CD4-positive, alpha-beta T cell treated with Interleukin-1 beta for 1 hour (primary cell): ENCODE data around the gene CFAP141.
A peak's percentile ranks its signal among the peaks of the same experiment; 100 is the strongest.
"Not testable (repeated sequence)": the region's sequence is repeated elsewhere in the genome, so short reads cannot be mapped to it uniquely, and the experiment has no call there.

Experiments used
- DNase-seq, 2 donors: peaks; one replicate each; pipeline ENCODE4 v3.0.0-alpha.2; 2020 to 2022

CFAP141 gene

DNA sequence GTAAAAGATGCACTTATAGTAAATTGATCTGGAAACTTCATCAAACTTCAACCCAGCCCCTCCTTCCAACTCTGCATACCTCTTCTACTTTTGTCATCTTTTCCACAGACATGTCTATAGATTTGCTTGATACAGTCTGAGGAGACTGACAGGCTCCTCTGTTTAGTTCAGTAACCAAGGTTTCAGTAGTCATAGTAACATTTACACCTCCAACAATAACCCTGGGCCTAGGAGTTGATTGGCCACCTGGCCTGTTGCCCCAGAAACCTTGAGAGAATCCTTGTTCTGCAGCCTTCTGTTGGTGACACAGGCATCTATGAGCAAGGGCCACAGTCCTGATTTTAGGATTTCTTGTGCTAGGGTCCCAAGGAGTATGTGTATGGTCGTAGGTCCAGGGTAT, at the start of gene CFAP141:
Gene CFAP141 (minus strand): TSS at position 138 of the 400 bp plus-strand sequence. CDS start 26 bp downstream, at position 112.
- no peak for DNase-seq

DNA sequence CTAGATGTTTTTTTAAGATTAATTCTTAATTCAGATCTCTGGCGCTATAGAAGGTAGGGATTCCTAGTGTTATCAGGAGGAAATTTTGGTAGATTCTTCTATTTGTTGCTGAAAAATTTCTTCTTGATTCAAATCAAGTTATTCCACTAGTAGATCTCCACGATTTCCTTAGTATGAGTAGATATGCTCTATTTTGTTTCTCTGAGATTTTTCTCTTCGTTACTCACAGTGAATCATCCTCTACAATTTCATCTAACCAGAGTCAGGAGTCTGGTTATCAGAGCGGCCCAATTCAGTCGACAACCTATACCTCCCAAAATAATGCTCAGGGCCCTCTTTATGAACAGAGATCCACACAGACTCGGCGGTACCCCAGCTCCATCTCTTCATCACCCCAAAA, 47.5 kb upstream of the CFAP141 start:
- DNase-seq: no peak

DNA sequence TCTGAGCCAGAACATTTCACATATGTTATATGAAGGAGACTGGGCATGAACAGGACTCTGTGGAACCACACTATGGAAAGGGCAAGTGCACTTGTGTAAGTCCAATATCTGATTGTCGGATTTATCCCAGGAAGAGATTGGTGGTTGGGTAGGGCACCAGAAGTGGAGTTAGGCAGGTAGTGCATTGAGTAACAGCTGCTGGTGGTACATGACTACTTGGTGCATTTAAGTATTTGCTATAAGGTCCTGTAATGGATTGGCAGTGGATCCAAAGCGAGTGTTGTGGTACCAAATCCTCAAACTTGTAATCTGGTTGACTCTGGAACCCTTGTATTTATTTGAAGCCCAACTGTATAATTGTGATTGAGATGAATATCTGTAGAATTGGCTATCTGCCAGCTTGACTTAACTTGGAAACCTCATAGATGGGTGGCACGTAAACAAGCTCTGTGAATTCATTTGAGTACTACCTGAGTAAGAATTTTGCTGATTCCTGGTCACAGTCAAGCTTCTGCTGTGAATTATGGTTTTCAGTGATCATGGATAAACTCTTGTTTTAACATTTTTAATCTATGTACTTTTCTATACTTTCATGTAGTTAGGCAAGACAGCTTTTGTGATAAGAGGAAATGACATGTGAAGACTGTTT, 35.7 kb upstream of the CFAP141 start:
- no peak for DNase-seq

DNA sequence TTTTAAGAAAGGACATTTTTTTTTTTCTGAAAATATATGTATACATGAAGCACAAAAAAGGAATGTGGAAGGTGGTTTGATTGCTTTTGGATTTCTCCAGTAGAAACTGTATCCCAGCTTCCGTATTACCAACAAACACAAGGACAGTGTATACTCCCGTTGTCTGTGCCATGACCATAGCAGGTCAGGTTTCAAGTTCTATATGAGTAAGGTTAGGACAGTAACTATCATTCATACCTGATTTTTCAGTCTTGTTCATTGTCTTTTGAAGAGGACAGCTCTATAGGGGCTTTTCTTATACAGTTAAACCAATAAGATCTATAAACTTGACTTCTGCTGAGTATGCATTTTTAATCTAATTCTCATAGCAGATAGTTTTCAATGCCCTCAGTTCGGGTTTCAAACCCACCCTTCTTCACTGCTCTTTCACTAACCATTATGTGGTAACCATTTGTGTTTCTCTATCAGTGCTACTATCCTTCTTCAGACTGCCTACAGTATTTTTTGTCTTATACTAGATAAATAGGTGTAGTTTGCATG, 34.2 kb upstream of the CFAP141 start:
- no peak for DNase-seq

DNA sequence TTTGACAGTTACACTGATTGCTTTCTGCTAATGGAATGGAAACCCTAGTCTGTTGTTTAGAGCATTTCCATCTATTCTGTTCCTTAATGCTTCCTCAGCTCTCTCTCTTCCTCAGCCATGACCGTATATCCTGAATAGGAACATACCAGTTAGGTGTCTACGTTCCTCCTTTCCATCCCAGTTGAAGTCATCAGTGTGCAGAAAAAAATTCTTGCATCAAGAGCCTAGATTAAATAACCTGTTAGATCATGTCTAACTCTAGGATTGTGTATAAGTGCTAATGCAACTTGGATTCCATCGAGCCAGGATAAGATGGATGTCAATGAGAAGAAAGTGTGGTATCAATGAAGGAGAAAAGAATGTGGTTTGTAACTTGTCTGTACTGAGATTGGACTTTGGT, 33.4 kb upstream of the CFAP141 start:
- DNase-seq: no peak

DNA sequence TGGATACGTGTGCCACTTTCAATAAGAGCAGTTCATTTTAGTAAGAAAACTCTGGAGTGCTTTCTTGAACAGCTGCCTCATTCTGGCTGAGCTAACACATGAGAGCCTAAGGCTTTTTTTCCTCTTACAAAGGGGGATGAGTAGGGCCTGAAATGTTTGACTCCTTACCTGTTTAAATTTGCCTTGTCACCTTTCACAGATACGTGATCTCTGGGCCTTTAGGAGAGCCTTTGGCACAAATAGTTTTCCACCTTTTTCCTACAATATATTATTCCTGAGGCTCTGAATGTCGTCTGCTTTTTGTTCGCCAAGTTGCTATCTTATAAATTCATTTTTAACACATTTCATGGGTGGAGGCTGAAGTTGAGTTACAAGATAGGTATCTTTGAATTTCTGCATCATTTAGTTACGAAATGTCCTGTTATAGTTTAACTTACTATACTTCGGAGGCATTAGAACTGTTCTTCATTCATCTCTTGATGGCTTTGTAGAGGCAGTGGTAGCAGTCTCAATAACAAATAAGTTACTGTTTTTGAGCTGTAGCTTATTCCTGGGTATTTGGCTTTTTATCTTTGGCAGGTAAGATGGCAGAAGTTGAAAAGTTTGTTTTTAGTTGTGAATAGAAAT, 31.9 kb upstream of the CFAP141 start:
- DNase-seq: no peak

DNA sequence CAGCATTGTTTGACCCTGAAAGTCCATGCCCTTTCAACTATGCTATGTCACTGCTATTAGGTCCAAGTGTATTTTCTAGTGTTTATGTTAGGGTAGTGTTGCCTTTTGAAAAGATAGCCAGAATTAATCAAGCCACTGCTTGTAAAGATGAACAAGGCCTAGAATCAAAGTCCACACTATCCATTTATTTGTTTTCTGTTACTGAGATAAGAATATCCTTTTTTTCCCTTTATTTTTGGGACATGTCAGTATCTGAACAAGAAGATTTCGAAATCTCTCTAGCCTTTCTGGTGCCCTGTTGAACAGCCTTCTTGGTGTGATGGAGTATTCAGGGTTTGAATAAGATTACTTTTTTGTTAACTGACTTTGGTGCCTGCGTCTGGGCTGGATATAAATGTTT, 31.3 kb upstream of the CFAP141 start:
- no peak for DNase-seq

DNA sequence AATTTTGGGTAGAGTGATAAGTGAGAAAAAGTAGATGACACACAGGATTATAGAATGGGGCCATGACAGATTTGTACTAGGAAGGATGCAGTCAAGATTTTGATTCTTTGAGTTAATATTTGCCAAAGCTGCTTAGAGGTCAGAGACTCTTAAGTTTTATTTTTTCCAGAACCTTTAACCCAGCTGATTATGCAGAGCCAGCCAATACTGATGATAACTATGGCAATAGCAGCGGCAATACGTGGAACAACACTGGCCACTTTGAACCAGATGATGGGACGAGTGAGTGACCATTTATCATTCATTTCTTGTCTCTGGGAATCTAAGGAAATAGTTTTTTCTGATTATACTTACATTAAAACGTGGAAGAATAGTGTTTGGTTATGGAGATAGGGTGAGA, 30.7 kb upstream of the CFAP141 start:
- DNase-seq: no peak

DNA sequence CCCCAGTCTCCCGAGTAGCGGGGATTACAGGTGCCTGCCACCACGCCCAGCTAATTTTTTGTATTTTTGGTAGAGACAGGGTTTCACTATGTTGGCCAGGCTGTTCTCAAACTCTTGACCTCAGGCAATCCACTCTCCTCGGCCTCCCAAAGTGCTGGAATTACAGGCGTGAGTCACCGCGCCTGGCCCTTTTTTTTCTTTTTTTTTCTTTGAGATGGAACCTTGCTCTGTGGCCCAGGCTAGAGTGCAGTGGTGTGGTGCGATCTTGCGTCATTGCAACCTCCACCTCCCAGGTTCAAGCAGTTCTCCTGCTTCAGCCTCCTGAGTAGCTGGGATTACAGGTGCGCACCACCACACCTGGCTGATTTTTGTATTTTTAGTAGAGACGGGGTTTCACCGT, 27.0 kb upstream of the CFAP141 start:
- not testable (repeated sequence) for DNase-seq

DNA sequence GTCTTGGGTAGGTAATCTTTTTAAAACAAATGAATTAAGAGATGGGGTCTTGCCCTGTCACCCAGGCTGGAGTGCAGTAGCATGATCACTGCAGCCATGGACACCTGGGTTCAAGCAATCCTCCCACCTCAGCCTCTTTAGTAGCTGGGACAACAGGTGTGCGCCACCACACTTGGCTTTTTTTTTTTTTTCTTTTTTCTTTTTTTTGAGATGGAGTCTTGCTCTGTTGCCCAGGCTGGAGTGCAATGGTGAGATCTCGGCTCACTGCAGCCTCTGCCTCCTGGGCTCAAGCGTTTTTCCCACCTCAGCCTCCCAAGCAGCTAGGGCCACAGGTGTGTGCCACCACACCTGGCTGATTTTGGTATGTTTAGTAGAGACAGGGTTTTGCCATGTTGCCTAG, 25.0 kb upstream of the CFAP141 start:
- not testable (repeated sequence) for DNase-seq

DNA sequence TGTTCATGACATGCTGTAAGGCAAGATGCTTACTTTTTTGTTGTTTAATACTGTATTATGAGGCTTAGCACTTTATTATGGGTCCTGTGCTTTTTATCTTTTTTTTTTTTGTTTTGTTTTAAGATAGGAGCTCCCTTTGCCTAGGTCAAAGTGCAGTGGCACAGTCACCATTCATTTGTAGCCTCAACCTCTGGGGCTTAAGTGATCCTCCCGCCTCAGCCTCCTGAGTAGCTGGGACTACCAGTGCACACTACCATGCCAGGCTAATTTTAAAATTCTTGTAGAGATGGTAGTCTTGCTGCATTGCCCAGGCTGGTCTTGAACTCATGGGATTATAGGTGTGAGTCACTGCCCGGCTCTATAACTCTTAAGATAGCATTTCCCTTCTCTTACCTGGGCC, 19.2 kb upstream of the CFAP141 start:
- no peak for DNase-seq

DNA sequence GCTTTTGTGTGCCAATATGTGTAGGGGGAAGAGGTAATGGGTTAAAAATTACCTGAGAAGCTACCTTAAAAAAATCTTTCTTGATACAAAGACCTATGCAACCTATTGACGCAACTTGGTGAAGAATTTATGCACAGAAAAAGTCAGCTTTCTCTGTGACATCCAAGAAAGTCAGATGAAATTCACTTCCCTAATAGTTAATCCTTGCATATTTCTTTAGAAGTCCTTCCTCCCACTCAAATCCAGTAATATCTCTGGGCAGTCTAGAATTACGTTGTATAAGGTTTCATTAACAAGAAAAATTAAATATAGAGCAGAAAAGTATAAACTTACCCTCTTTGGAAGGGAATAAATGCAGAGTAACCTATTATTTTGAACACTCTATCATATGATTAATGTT, 17.5 kb upstream of the CFAP141 start:
- DNase-seq: no peak

DNA sequence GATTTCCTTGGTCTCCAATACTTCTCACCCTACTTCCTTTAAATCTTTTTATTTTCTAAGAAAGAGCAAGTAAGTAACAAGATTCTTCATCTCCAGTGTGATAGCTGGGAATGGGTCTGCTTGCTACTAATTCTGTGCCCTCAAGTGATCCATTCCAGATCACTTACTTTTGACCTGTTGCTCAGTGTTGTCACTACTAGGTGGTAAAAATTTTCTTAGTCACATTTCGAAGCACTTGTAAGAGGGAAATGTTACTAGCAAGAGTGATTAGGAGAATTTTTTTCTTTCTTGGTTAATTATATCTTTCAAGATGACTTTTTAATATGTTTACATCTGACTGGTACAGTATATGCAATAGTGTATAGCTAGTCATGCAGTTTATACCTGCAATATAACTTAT, 16.8 kb upstream of the CFAP141 start:
- DNase-seq: no peak

DNA sequence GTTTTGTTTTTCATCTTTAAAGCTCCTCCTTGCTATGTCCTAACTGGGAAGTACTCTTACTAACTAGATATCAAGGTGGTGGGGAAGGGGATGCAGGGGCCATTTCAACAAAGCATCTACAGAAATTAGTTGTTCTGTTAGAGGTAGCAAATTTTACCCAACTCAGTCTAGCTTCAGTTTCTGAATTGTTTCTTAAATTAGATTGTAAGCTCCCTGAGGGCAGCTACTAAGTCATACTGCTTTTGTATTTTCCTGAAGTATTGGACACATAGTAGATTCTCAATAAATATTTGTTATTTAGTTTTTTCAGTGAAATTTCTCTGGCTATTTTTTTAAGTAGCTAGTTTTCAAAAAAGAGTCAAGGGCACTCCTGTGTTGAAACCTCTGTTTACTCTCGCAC, 16.4 kb upstream of the CFAP141 start:
- no peak for DNase-seq

DNA sequence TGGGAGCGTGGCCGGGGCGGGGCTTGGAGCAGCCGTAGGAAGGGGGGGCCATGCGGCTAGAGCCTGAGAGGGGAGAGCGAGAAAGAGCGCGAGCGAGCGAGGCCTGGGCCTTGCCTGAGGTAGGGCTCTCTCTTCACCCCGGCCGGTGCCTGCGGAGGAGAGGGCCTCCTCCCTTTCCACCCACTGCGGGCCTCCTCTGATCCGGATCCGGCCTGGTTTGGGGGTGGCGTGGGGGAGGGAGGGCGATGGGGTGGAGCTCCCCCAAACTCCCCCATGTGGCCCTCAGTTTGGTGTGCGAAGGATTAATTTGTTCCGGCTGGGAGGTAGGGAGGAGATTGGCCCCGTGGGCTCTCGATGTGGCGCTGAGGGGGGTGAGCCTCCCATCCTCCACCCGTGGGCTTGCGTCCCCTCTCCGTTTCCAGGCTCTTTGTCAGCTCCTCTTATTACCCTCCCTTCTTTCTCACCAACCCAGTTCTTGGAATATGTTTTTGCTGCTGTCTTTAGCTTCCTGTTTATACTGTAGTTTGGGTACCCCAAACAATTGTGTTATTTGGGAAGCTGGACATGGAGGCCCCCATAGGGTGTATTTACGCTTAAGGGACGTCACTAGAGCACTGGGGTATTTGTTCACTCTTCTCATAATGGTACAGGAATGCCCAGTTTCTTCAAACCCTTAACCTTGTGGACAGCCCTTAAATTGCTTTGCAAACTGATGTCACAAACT, 15.3 kb upstream of the CFAP141 start:
- DNase-seq: peak; percentile 78 to 80

DNA sequence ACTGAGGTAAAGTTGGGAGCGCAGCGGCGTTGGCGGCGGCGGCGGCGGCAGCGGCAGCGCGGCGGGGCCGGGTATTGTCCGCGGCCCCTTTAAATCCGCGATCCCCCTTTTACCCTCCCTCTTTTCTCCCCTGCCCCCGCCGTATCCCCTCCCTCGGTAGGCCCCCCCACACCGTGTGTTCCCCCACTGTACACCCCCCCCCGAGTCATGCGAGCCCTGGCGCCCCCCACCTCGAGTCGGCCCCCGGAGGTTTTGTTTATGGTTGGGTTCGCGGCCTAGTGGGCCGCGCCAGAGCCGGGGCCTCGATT, 14.8 kb upstream of the CFAP141 start:
- DNase-seq: no peak

DNA sequence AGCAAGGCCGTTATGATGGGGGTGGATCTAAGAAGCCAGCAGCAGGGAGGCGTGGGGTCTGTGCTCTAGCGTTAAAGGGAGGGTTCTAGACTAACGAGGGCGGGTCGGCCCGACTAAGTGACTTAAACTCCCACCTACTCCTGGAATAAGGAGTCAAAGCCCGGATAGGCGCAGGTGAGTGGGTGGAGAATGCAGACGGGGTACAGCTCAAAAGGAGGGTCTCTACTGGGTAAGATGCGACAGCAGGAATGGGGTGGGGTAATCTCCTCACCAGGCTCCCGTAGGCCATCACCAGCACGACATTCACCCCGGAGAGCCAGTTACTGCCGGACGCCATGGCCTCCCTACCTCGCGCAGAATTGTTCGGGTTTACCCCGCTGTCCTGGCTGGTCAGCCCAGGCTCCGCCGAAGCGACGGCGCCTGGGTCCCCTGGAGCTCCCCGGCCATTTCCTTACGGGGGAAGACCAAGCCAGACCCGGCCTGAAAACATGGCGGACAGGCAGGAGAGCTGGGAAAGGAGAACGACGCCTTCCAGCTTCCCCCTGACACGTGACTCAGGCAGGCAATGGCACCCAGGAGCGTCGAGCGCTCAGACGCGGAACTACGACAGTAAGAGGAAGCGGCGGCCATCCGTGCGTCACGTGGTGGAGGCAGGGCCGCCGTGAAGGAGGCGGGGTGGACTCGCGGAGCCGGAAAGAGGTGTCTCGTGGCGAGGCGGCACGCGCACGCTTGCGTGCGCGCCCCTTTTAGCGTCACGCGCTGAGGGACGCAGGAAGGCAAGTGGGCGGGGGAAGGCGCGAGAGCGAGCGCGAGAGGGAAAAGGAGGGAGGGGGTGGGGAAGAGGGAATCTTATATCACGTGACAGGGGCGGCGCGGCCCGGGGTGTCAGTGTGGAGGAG, 14.2 kb upstream of the CFAP141 start, which contains the start of gene UBAP2L:
Gene UBAP2L (plus strand): TSS at position 885 of the 899 bp plus-strand sequence. CDS start 4,169 bp downstream, outside the sequence.
- DNase-seq: peak; percentile 99

DNA sequence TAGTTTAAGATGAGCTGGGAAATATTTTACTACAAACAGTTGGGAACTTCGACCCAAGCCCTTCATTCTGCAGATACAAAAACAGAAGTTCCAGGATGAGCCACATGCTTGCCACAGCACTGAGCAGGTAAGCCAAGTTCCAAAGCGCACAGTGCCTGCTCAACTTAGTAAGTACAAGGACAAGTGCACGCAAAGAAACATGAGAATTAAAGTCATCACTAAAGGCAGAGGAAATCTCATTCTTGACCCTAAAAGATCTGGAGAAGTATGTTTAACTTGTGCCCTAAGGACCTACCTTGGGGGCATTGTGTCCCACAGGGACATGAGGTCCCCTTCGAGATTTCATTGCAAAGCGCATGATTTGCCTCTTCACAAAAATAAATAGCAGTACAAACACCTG, 13.4 kb upstream of the CFAP141 start:
- DNase-seq: peak in 1 of 2 donors; percentile 2

DNA sequence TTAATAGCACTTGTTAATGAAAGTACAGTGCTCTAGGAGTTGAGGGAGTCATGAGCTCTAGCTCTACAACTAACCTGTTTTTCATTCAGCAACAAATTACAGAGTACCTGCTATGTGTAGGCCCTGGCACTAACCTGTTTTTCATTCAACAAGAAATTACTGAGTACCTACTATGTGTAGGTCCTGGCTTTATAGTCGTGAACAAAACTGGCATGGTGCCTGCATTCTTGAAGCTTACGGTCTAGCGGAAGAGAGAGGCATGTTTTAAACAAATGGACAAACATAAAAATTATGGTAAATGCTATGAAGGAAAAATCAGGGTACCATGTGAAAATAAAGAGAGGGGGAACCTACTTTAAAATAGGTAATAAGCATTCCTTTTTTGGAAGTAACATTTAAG, 12.4 kb upstream of the CFAP141 start:
- DNase-seq: no peak

DNA sequence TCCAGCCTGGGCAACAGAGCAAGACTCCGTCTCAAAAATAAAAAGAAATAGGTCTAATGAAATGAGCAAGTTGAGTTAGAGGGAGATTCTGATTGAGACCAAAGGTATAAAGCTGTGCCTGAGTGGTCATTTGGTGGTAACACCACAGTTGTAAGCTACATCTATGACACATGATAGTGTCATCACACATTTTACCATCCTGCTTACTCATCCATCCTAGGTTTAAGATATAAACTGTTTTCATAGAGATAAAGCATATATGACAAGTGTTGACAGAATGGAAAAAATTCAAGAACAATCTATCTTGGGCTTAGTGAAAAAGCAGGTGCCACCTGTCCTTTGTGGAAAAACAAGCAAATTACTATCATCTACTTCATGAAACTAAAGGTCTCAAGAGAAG, 7.1 kb upstream of the CFAP141 start:
- DNase-seq: no peak

DNA sequence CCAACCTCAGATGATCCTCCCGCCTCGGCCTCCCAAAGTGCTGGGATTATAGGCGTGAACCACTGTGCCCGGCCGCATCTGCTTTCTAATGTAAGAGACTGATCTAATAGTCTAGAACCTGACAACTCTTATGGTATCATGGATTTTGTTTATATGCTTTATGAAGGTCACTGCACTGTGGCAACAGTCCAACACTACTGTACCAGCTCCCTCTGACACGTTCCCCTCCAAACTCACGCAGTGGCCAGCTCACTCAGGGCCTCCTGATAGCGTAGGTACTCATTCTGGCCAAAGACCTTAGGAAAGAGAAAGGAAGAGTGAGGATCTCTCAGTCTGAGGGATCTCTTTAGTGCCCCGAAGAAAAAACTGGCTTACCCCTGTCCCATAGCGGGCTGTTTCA, 6.0 kb upstream of the CFAP141 start:
- DNase-seq: no peak

DNA sequence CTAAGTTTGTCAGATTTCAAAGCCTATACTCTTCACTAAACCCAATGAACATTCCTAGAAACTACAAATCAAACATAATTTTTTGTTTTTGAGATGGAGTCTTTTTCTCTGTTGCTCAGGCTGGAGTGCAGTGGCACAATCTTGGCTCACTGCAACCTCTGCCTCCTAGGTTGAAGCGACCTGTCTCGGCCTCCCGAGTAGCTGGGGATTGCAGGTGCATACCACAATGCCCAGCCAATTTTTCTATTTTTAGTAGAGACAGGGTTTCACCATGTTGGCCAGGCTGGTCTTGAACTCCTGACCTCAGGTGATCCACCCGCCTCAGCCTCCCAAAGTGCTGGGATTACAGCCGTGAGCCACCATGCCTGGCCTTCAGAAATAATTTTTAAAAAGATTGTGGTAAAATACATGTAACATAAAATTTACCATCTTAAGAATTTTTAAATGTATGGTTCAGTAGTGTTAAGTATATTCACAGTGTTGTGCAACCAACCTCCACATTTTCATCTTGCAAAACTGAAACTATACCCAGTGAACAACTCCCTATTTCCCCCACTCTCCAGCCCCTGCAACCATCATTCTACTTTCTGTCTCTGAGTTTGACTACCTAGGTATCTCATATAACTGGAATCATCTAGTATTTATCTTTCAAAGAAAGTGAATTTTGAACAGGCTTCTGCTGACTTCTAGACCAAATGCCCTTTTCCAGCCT, 2.7 kb upstream of the CFAP141 start:
- no peak for DNase-seq
